ENCODE data around the gene MEGF11. TPM values are rescaled to one million over a fixed set of nuclear protein-coding genes. Genes with fewer than 3 reads are reported as not detected.

Gene MEGF11
- total RNA-seq, 2 experiments from 2014 or later: 3.3 to 6.8 TPM

- Histone ChIP-seq H3K9me3 (ENCODE audit: low read length) (no peaks in the 10 kb centered on the region), H3K9me2 (ENCODE audit: insufficient read depth, low read length) (no peaks in the 10 kb centered on the region), H3K79me2 (ENCODE audit: insufficient read depth, low read depth, low read length) (no peaks in the 10 kb centered on the region), H3K36me3 (ENCODE audit: insufficient read depth, low read length) (no peaks in the 10 kb centered on the region), H3K27ac (ENCODE audit: low read depth, low read length, poor library complexity, severe bottlenecking) (no peak overlapping the region), H4K20me1 (ENCODE audit: insufficient read depth, low read length) (no peaks in the 10 kb centered on the region), H3K4me2 (ENCODE audit: low read length) (no peak overlapping the region), H3K4me3 (ENCODE audit: low read depth, low read length, poor library complexity, severe bottlenecking) (no peak overlapping the region), H2AFZ (ENCODE audit: low read length) (no peak overlapping the region), H3K4me1 (ENCODE audit: insufficient read depth, low read length, poor library complexity, severe bottlenecking) (peaks cover 19% of the 10 kb centered on the region)
- intact Hi-C loops (cut with micrococcal nuclease; ENCODE audit: unreplicated experiment): no loop called here
- CTCF ChIA-PET (ENCODE audit: unreplicated experiment): no interaction called here
- BruUV-seq (replicated peaks): no TSS peak
- POLR2A ChIA-PET: no interaction called here
- TF ChIP-seq CTCF (conservative IDR thresholded peaks at IDR 0.05; ENCODE audit: low read length) (no peak), EZH2phosphoT487 (IDR thresholded peaks at IDR 0.05; ENCODE audit: borderline replicate concordance, low read depth, low read length) (no peak)
- no peak for DNase-seq (ENCODE audit: low spot score)
Observed at GRCh38 chr15:65951007-65951406, 302.5 kb downstream of the MEGF11 start.

DNA sequence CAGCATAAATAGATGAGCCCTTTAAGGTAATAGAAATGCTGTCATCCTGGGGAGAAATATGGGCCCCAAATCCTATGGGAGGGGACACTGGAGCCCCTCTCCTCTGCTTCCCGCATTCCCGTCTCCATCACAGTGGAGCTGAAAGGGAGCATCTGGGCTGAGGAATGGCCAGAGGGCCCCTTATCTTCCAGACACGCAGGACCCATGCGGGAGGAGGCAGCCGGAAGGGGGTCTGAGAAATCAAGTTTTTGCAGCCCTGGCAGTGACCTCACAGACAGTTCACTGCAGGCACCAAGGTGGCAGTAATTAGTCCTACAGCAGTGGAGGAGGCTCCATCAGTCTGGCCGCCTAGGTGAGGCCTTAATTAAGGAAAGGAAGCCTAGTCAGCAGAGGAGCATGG lies 304.1 kb downstream of the MEGF11 start:
- Histone ChIP-seq H3K4me3 (ENCODE audit: low read depth, low read length, poor library complexity, severe bottlenecking) (no peak overlapping the region), H3K4me2 (ENCODE audit: low read length) (no peak overlapping the region), H3K27ac (ENCODE audit: low read depth, low read length, poor library complexity, severe bottlenecking) (no peak overlapping the region), H4K20me1 (ENCODE audit: insufficient read depth, low read length) (no peaks in the 10 kb centered on the region), H3K79me2 (ENCODE audit: insufficient read depth, low read depth, low read length) (no peaks in the 10 kb centered on the region), H2AFZ (ENCODE audit: low read length) (no peak overlapping the region), H3K9me3 (ENCODE audit: low read length) (no peaks in the 10 kb centered on the region), H3K9me2 (ENCODE audit: insufficient read depth, low read length) (no peaks in the 10 kb centered on the region), H3K4me1 (ENCODE audit: insufficient read depth, low read length, poor library complexity, severe bottlenecking) (peaks cover 13% of the 10 kb centered on the region), H3K36me3 (ENCODE audit: insufficient read depth, low read length) (no peaks in the 10 kb centered on the region)
- no TSS peak for BruUV-seq (replicated peaks)
- intact Hi-C loops (cut with micrococcal nuclease; ENCODE audit: unreplicated experiment): no loop called here
- no peak for DNase-seq (ENCODE audit: low spot score)
- ChIA-PET POLR2A (no interaction called here), CTCF (ENCODE audit: unreplicated experiment) (no interaction called here)
- TF ChIP-seq CTCF (conservative IDR thresholded peaks at IDR 0.05; ENCODE audit: low read length) (no peak), EZH2phosphoT487 (IDR thresholded peaks at IDR 0.05; ENCODE audit: borderline replicate concordance, low read depth, low read length) (no peak)

DNA sequence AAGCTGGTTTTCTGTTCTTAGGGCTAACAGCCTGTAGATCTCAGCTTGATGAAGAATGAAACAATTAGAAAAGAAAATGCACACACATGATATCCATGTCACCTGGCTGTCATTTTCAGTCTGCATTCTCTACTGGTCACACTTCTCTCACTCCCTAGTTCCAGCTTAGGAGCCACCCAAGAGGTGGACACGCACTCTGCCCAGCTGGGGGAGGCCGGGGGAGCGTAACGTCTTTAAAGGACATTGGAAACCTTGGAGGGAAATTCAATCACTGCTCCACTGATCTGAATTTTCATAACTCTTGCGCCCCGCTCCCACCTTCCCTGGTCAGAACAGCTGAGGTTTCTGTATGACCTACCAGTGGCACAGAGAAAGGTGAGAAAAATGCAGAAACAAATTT lies 304.5 kb downstream of the MEGF11 start:
- no peak overlapping the region for H3K4me2 ChIP-seq (ENCODE audit: low read length)
- no peaks in the 10 kb centered on the region for H3K36me3 ChIP-seq (ENCODE audit: insufficient read depth, low read length)
- ChIA-PET POLR2A (interaction anchor here (0.7 kb wide), 1 partner anchor 56 kb away, joined by 3 read pairs; no protein-coding TSS in a partner anchor), CTCF (ENCODE audit: unreplicated experiment) (no interaction called here)
- intact Hi-C loops (cut with micrococcal nuclease; ENCODE audit: unreplicated experiment): no loop called here
- no peak overlapping the region for H3K27ac ChIP-seq (ENCODE audit: low read depth, low read length, poor library complexity, severe bottlenecking)
- no peak for DNase-seq (ENCODE audit: low spot score)
- H3K9me2 ChIP-seq (ENCODE audit: insufficient read depth, low read length): no peaks in the 10 kb centered on the region
- no peak overlapping the region for H3K4me3 ChIP-seq (ENCODE audit: low read depth, low read length, poor library complexity, severe bottlenecking)
- H3K9me3 ChIP-seq (ENCODE audit: low read length): no peaks in the 10 kb centered on the region
- BruUV-seq (replicated peaks): no TSS peak
- TF ChIP-seq EZH2phosphoT487 (IDR thresholded peaks at IDR 0.05; ENCODE audit: borderline replicate concordance, low read depth, low read length) (no peak), CTCF (conservative IDR thresholded peaks at IDR 0.05; ENCODE audit: low read length) (no peak)
- H3K79me2 ChIP-seq (ENCODE audit: insufficient read depth, low read depth, low read length): no peaks in the 10 kb centered on the region
- no peak overlapping the region for H2AFZ ChIP-seq (ENCODE audit: low read length)
- no peaks in the 10 kb centered on the region for H4K20me1 ChIP-seq (ENCODE audit: insufficient read depth, low read length)
- peaks cover 8% of the 10 kb centered on the region for H3K4me1 ChIP-seq (ENCODE audit: insufficient read depth, low read length, poor library complexity, severe bottlenecking)
